C4-2B (cell line): ENCODE data around the gene SLC22A17.
"Not testable (repeated sequence)": the region's sequence is repeated elsewhere in the genome, so short reads cannot be mapped to it uniquely, and the experiment has no call there.

Source experiments
- H3K27ac ChIP-seq: fragments of 450-650 bp; 2 replicates; pipeline ENCODE4 v1.5.1; 2017
- CTCF ChIP-seq: fragments of 450-650 bp; conservative IDR thresholded peaks from 2 replicates; pipeline ENCODE4 v1.5.1; 2017; ENCODE audit warnings: mild to moderate bottlenecking
- ZFX ChIP-seq: fragments of 450-650 bp; IDR thresholded peaks from 2 replicates; pipeline ENCODE4 v1.6.1; 2017

Gene SLC22A17

DNA sequence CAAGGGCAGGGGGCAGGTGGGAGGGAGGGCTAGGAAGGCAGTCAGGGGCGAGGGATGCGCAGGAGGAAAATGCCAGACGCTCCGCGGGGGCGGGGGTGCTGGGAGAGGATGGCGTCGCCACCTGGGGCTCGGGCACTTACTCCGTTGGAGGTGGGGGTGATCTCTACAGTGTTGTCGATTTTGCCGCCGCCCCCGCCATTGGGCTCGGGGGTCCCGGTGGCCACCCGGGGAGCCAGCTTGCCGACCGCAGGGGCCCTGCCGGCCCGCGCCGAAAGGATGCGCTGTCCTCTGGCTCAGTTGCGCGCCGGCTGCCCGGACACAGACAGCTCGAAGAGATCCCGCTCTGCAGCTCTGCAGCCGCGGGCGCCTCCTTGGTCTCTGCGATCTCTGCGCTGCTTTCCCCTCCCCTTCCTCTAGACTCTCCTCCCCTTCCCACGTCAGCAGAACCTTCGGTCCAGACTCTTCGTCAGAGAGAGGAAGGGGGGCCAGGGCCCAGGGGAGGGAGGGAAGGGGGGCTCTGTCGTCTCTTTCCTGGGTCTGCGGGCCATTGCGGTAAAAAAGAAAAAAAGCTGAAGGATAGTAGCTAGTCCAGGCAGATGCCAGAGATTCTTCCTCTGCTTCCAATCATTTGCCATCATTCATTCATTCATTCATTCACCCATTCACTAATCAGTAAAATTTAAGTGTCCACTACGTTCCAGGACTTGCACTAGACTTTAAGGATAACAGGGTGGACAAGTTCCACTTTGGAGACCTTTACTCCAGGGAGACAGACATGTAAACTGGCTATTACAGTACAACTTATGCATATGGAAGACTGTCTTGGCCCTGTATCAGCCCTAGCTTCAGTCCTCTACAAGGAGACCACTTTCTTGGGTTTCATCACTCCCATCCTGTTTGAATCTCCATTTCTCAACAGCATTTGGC is at the start of gene SLC22A17:
Gene SLC22A17, minus strand, starts transcription at position 382 of the 927 bp plus-strand sequence.
- TF ChIP-seq ZFX (no peak), CTCF (no peak; the same call in none of the 2 replicates)
- peak within 1 kb of the TSS; percentile 51 for H3K27ac ChIP-seq

DNA sequence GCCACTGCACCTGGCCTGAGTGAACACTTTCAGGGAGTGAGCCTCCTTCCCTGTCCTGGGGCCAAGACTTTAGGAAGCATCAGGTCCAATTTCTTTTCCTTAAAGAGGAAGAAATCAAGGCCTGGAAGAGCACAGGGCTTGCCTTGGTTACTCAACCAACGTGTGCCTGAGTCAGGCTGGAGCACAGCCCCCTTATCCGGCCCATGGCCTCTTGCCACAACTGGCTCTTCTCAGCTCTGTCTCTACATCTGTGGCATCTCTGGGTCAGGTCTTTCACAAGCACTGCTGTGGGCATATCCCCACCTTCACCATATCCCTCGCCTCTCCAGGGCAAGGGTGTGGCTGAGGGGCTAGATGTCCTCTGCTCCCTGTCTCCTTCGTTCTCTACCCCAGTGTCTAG is 48.6 kb upstream of the SLC22A17 start:
- TF ChIP-seq ZFX = no peak
- TF ChIP-seq CTCF = no peak

GRCh38 chr14:23400496-23401149 is 47.9 kb upstream of the SLC22A17 start:
- H3K27ac ChIP-seq = not testable (repeated sequence)

More for the DNA sequence above, 48.6 kb upstream of the SLC22A17 start:
- H3K27ac ChIP-seq = no peak overlapping the region

- no peak for TF ChIP-seq ZFX
- TF ChIP-seq CTCF = no peak
- no peak overlapping the region for H3K27ac ChIP-seq
Measured at GRCh38 chr14:23399591-23399990, 46.9 kb upstream of the SLC22A17 start.

DNA sequence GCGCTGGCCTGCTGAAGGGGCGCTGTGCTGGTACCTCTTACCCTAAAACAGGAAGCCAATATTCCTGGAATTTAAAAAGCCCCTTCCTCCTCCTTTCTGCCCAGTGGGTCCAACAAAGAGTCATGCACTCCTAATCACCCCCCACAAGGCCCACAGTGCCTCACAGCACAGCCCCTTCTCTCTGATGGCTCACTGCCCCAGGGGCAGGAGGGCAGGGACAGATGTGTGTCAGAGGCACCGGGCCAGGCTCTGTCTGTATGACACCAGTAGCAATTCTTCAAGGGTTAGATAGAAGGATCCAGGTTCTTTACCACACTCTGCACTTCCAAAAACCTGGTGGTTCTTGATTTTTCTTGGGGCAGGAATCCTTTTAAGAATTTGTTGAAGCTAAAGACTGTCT is 46.4 kb upstream of the SLC22A17 start:
- H3K27ac ChIP-seq = no peak overlapping the region
- TF ChIP-seq CTCF = no peak
- TF ChIP-seq ZFX = no peak

- TF ChIP-seq ZFX (no peak), CTCF (no peak)
- no peak overlapping the region for H3K27ac ChIP-seq
Measured at GRCh38 chr14:23398348-23398747, 45.7 kb upstream of the SLC22A17 start.

DNA sequence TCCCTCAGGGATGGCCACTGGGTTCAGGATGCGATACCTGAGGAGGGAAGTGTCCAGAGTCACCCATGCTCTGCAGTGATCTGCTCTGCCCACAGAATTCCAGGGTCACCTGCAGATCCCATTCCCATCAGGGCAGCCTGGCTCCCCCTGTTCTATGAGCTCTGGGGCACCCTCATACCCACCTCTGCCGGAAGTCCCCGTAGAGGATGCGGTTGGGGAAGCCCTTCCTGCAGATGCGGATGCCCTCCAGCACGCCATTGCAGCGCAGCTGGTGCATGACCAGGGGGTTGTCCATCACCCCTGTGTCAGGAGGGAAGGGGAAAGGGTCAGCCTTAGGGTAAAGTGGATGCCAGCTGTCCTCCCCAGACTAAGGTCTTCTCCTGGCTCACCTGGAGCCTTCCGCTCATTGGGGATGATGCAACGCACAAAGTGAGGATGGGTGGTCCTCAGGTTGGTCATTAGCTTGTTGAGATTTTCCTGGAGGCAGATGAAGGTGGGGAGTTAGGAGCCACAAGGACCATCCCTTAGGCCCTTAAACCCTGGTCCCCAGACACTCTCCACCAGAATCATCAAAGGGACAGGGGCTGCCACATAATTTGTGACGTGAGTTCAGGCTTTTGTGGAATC is 44.2 kb upstream of the SLC22A17 start:
- TF ChIP-seq ZFX (no peak), CTCF (no peak)
- no peak overlapping the region for H3K27ac ChIP-seq
